HG03342 (cell line): ENCODE data around the gene TSPAN14.
"Not testable (repeated sequence)": the region's sequence is repeated elsewhere in the genome, so short reads cannot be mapped to it uniquely, and the experiment has no call there.

Experiments used
- ATAC-seq: cut with Tn5 transposase; IDR thresholded peaks from one replicate; pipeline ENCODE4 v1.9.1; 2021; ENCODE audit warnings: mild to moderate bottlenecking, moderate library complexity; ENCODE audit not compliant: unreplicated experiment

Gene TSPAN14

DNA sequence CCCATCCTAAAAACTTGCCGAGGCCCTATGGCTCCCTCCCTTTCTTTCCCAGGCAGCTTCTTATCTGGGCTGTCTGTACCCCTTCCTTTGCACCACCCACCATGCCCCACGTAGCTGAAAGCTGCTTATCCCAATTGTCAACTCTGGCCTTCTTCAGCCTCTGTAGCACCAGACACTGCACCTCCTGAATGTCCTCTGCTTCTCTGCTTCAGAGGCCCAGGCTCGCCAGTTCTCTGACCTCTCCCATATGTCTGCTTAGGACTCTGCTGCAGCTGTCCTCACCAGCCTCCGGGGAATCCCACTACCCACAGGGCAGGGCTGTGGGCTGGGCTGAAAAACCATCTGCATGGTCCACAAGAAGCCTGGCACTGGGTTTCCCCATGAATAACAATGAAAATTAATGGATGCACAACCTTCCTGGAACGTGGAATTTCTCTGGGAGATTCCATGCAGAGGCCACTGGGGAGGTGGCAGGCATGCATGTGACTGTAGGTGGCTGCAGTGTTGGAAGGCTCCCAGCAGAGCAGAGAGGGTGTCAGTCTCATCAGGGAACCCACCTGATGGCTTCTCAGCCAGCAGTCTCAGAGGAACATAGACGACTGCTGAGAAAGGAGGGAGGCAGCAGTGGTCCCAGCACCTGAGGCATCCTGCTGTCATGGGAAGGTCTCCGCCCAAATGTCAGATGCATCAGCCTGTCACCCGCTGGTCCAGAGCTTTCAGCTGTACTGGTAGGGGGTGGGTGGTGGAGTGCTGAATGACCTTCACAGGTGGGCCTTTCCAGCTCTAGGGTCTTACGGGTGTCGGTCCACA lies 66.8 kb downstream of the TSPAN14 start:
- no peak for ATAC-seq

DNA sequence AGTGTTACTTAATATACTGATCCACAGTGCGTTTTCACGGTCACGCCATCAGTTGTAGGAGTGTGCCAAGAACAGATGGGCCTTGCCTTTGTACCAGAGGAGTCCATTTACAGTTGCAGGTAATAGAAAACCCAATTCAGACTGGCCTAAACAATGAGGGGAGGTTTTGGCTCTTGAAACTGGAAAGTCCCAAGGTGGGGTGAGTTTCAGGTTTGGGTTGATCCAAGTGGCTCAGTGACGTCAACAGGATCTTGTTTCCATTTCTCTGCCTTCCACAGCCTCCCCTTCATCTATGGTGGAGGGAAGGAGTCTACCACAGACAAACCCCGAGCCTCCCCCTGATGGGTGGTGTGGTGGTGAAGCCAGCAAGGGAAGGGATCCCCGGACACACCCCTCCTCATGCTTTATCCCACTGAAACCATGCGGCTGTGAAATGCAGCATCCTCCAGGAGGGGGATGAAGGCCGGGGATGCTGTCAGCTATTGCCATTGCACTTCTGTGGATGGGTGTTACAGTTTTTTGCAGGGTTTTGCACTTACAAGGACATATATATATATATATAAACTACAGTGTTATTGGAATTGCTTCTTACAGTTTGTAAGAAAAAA lies 68.8 kb downstream of the TSPAN14 start:
- ATAC-seq, result no peak

DNA sequence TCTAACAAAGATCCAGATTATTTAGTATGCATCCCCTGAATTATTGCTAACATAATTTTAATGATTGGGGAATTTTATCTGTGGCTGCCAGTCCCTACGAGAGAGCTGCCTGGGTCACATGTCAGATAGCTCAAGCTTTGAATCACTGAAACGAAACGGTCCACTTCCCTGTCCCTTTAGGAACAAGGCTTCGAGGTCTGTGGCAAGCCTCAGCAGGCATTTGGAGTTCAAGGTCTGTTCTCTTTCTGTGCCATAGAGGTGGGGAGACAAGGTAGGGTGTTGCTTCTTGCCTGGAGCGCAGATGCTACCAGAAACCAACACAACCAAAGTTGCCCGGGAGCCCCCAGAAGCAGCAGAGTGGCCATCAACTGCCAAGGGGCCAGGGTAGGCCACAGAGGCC lies 69.7 kb downstream of the TSPAN14 start:
- ATAC-seq, result no peak

GRCh38 chr10:80524190-80524909 lies 70.2 kb downstream of the TSPAN14 start:
- ATAC-seq, result no peak

GRCh38 chr10:80526218-80526617 lies 72.1 kb downstream of the TSPAN14 start:
- no peak for ATAC-seq

- no peak for ATAC-seq
These were observed 72.6 kb downstream of the TSPAN14 start for GRCh38 chr10:80526742-80527141.

- ATAC-seq, result no peak
These were observed 74.1 kb downstream of the TSPAN14 start for GRCh38 chr10:80528185-80528700.

GRCh38 chr10:80528901-80529300 lies 74.8 kb downstream of the TSPAN14 start:
- ATAC-seq, result no peak

DNA sequence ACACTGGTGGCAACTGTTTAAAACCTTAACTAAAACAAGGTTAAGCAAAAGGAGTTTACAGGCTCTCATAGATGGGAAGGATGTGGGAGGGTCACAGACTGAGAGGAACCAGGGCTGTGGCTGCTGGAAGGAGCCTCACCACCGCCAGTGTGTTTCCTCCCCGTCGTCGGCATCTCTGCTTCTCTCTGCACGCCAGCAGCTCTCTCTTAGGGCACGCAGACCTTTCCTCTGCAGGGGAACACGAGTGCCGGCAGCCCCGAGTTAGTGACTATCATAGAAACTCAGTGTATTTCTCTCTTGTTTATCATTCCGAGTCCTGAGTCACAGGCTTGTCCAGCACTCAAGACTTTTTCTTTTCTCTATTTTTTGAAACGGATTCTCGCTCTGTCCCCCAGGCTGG lies 75.5 kb downstream of the TSPAN14 start:
- ATAC-seq, result no peak

GRCh38 chr10:80530251-80530650 lies 76.1 kb downstream of the TSPAN14 start:
- ATAC-seq, result peak; percentile 49

GRCh38 chr10:80530816-80531215 lies 76.7 kb downstream of the TSPAN14 start:
- no peak for ATAC-seq

GRCh38 chr10:80532571-80532970 lies 78.5 kb downstream of the TSPAN14 start:
- no peak for ATAC-seq

- ATAC-seq, result not testable (repeated sequence)
These were observed 79.9 kb downstream of the TSPAN14 start for GRCh38 chr10:80534059-80534458.

- not testable (repeated sequence) for ATAC-seq
These were observed 80.5 kb downstream of the TSPAN14 start for GRCh38 chr10:80534646-80535045.

DNA sequence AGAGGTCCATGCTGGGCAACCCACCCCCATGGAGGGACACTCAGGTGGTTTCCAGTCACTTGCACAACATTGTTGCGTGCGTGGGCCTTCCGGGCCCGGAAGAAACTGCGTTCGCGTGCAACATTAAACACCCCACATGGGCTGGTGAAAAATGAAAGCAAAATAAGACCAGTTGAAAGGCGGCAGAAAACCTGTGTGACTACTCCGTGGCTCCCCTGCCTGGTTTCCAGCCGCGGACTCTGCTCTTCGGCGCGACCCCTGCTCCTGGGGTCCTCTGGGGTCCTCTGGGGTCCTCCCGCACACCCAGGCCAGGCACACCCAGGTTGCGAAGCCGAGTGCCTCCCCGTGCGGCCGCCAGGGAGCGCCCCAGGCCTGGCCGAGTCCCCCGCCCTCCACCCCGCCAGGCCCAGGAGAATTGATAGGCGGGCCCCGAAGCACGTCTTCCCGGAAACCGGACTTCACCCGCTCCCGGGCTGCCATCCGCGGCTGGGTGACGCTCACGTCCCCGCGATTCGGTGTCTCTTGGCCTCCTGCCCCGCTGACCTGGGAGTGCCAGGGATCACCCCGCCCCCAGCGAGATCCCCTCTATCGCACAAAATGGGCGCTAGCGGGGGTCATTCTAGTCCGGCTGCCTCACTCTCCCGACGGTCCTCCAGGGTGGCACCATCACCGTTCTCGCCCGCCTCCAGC lies 81.7 kb downstream of the TSPAN14 start:
- peak; percentile 82 for ATAC-seq

DNA sequence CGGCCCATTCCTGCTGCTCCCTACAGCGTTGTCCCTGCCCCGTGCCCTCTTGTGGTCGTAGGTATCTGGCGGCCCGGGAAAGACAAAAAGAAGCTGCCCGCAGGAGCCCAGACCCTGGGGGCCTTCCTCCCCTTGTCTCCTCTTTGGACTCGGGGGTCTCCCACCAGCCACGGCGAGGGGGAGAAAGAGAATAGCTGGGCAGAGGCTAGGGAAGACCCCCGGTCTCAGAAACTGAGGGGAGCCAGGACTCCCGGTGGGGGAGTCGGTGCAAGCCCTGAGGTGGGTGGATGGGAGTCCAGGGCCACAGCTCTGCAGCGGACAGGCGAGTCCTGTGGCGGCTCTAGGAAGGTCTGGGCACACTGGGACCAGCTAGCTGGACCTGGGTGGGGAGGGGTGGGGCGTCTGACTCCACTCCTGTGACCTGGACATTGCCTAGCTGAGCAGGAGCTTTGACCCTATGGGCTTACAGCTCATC lies 82.3 kb downstream of the TSPAN14 start:
- ATAC-seq, result no peak

DNA sequence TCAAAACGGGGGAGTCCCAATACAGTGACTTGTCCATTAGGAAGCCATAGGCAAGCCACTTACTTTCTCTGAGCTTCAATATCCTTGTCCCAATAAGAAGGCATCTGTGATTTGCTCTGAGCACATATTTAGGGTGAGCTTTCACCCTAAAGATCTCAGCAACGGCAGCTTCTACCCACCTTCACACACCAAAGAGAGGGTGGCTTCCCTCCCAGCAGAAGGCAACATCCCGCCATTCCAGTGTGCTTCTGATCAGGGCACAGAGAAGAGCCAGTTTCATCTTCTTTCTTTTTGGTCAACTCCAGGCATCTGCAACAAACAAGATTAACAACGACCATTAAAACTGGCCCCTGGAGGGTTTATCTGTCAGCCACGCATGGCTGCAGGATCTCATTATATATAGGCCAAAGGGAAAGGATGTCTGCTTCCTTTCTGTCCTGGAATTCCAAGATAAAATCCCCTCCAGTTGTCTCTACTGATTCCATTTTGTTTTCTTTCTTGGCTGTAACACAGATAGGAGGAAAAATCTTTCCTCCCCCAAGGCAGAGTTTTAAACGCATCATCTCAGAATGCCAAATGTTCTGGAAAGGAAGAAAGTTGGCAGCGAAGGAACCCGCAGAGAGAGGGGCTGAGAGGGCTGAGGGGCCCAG lies 83.1 kb downstream of the TSPAN14 start:
- no peak for ATAC-seq

DNA sequence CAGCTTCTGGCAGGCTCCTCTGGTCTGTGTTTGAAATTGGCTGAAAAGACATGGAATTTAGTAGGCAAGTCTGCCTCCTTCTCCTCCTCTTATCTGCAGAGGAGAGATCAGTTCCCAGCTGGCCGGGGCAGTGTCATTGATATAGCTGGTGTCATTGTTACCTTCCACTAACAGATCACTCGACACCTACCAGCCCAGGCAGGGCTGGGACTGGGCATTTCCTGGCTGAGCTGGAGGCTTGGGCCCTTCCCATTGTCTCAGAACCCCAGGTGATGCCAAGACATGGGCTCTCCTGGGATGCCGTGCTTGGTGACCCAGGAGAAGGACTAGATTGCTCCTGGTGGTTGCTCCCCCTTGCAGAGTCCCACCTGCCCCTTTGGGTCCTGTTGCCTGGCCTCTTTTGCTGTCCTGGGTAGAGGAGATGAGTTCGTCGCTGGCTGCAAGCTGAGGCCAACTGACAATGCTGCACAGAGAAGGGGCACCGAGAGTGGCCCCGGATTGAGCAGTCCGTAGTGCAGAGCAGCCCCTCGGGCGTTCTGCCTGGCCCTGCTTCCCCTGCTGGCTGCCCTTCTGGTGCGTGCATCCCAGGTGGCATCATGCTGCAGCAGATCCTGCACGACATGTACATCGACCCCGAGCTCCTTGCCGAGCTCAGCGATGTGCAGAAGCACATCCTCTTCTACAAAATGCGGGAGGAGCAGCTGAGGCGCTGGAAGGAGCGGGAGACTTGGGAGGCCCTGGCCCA lies 83.8 kb downstream of the TSPAN14 start, which contains the start of gene SH2D4B:
Gene SH2D4B, plus strand, starts transcription at position 167 of the 745 bp plus-strand sequence. Its CDS starts 430 bp downstream, at position 597.
- no peak for ATAC-seq

- no peak for ATAC-seq
These were observed 84.5 kb downstream of the TSPAN14 start for GRCh38 chr10:80538481-80539185.
